Nephron progenitor cell (in vitro differentiated cells): Measurements from ENCODE around the gene GUCY1A1.

ENCODE experiments used
- DNase-seq: peaks from one replicate; pipeline ENCODE4 v3.0.0; 2021
- H3K27ac Mint-ChIP-seq: 2 replicates; pipeline ENCODE4 v1.8.0; 2021; ENCODE audit warnings: mild to moderate bottlenecking, moderate library complexity, mixed read lengths
- H3K27me3 Mint-ChIP-seq: 2 replicates; pipeline ENCODE4 v1.8.0; 2021; ENCODE audit warnings: mild to moderate bottlenecking, low read depth, mixed read lengths; ENCODE audit not compliant: poor library complexity
- H3K36me3 Mint-ChIP-seq: 2 replicates; pipeline ENCODE4 v1.8.0; 2021; ENCODE audit warnings: low read depth, mixed read lengths
- H3K4me1 Mint-ChIP-seq: 2 replicates; pipeline ENCODE4 v1.8.0; 2021; ENCODE audit warnings: mixed read lengths
- H3K4me3 Mint-ChIP-seq: 2 replicates; pipeline ENCODE4 v1.8.0; 2021; ENCODE audit warnings: mild to moderate bottlenecking, moderate library complexity, mixed read lengths
- H3K9me3 Mint-ChIP-seq: 2 replicates; pipeline ENCODE4 v1.8.0; 2021; ENCODE audit warnings: mild to moderate bottlenecking, moderate library complexity, mixed read lengths
- CTCF ChIP-seq: fragments of 200-600 bp; sonication (generic); IDR thresholded peaks from 2 replicates; pipeline ENCODE4 v1.5.0; 2021; ENCODE audit warnings: antibody characterized with exemption

GUCY1A1 gene

GRCh38 chr4:155749041-155749440 lies 82.4 kb downstream of the GUCY1A1 start:
- Mint-ChIP-seq H3K27me3 (no peaks in the 10 kb centered on the region), H3K4me1 (no peaks in the 10 kb centered on the region), H3K9me3 (no peaks in the 10 kb centered on the region), H3K36me3 (no peaks in the 10 kb centered on the region), H3K27ac (no peak overlapping the region), H3K4me3 (no peak overlapping the region)
- DNase-seq, result no peak
- TF ChIP-seq CTCF, result no peak

DNA sequence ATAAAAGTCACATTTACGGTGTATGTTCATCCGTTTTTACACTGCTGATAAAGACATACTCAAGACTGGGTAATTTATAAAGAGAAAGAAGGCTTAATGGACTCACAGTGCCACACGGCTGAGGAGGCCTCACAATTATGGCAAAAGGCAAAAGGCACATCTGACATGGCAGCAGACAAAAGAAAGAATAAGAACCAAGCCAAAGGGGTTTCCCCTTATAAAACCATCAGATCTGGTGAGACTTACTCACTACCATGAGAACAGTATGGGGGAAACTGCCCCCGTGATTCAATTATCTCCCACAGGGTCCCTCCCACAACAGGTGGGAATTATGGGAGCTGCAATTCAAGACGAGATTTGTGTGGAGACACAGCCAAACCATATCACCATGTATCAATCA lies 84.9 kb downstream of the GUCY1A1 start:
- no peak overlapping the region for H3K27ac Mint-ChIP-seq
- no peak for TF ChIP-seq CTCF
- peaks cover 6% of the 10 kb centered on the region for H3K27me3 Mint-ChIP-seq
- H3K9me3 Mint-ChIP-seq, result no peaks in the 10 kb centered on the region
- DNase-seq, result no peak
- no peaks in the 10 kb centered on the region for H3K4me1 Mint-ChIP-seq
- H3K36me3 Mint-ChIP-seq, result no peaks in the 10 kb centered on the region
- no peak overlapping the region for H3K4me3 Mint-ChIP-seq

- H3K4me3 Mint-ChIP-seq, result no peak overlapping the region
- peaks cover 9% of the 10 kb centered on the region for H3K9me3 Mint-ChIP-seq
- peaks cover 26% of the 10 kb centered on the region for H3K4me1 Mint-ChIP-seq
- no peaks in the 10 kb centered on the region for H3K36me3 Mint-ChIP-seq
- peaks cover 16% of the 10 kb centered on the region for H3K27me3 Mint-ChIP-seq
- TF ChIP-seq CTCF, result no peak
- H3K27ac Mint-ChIP-seq, result no peak overlapping the region
- DNase-seq, result no peak
These were observed 91.2 kb downstream of the GUCY1A1 start for GRCh38 chr4:155757745-155758265.

- H3K27me3 Mint-ChIP-seq, result peaks cover 18% of the 10 kb centered on the region
- peak within 1 kb of the TSS; percentile 20 for H3K27ac Mint-ChIP-seq
- H3K36me3 Mint-ChIP-seq, result no peaks in the 10 kb centered on the region
These were observed 92.1 kb downstream of the GUCY1A1 start, which contains the start of gene GUCY1B1 for GRCh38 chr4:155758481-155759371. TSS of gene GUCY1B1 (plus strand) at chr4:155759021. CDS start at chr4:155759141, 120 bp downstream.

GRCh38 chr4:155759372-155760252 lies 93.0 kb downstream of the GUCY1A1 start:
- Mint-ChIP-seq H3K9me3 (peaks cover 9% of the 10 kb centered on the region), H3K27ac (no peak overlapping the region), H3K4me3 (peak overlapping the region; percentile 76), H3K27me3 (peaks cover 21% of the 10 kb centered on the region), H3K4me1 (peaks cover 26% of the 10 kb centered on the region), H3K36me3 (no peaks in the 10 kb centered on the region)
- TF ChIP-seq CTCF, result no peak
- peak; percentile 92 for DNase-seq

More at GRCh38 chr4:155758481-155759371, 92.1 kb downstream of the GUCY1A1 start, which contains the start of gene GUCY1B1:
- TF ChIP-seq CTCF, result no peak
- Mint-ChIP-seq H3K9me3 (peaks cover 9% of the 10 kb centered on the region), H3K4me3 (peak within 1 kb of the TSS; percentile 76), H3K4me1 (peaks cover 26% of the 10 kb centered on the region)
- DNase-seq, result peak; percentile 85
